GM18520 (cell line): Measurements from ENCODE around the gene C1QL4.

ENCODE experiments used
- ATAC-seq: cut with Tn5 transposase; IDR thresholded peaks from one replicate; pipeline ENCODE4 v1.9.1; 2021; ENCODE audit not compliant: unreplicated experiment

The C1QL4 gene

GRCh38 chr12:49305762-49306510, 31.1 kb downstream of the C1QL4 start:
- ATAC-seq = no peak

DNA sequence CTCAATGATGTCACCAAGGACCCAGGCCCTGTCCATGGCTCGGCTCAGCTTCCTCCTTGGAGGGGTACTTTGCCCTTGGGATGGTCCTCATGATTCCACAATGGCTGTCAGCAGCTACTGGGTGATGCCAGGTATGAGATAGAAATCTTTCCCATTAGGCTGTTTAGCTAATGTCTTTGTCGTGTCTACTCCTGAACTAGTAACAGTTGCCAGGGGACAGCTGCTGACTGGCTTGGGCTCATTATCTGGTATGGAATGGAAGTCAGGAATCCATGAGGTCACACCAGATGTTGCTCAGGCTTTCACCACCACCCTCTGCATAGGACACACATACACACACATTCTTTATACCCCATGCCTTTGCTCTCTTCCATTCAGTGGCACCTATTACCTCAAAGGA, 32.8 kb downstream of the C1QL4 start:
- no peak for ATAC-seq

- no peak for ATAC-seq
Observed at GRCh38 chr12:49301760-49302159, 35.2 kb downstream of the C1QL4 start.

DNA sequence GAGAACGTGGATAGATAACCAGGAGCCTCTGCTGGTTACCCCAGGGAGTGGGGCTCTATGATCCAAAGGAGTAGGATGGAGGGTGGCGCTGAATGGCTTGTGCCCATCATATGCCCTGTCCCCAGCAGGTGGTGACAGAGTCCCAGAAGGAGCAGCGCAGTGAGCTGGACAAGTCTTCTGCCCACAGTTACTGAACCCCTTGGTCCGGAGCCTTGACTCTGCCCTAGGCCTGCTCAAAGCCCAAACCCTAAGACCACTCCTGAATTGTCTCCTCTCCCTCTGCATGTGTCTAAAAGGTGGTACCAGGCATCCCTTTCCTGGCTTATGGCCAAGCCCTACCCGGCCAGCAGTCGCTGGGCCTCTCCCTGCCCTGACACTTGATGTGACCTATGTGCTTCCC, 38.8 kb downstream of the C1QL4 start:
- ATAC-seq = no peak

DNA sequence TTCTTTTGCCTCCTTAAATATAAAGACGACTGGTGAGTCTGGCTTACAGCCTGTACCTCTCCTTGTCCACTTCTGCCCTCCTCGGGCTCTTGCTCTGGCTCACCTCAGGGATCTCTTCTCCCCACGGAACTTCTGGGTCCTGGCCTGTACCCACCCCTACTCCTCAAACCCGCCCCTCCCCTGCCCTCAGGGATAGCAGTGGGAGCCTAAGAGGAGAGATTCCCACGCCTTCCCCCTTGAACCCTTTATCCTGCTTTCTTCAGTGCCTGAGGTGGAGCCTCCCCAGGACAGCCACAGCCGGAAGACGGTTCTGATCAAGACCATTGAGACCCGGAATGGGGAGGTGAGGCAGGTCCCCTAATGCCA, 39.3 kb downstream of the C1QL4 start:
- no peak for ATAC-seq

GRCh38 chr12:49296836-49297694, 39.9 kb downstream of the C1QL4 start:
- ATAC-seq = no peak

GRCh38 chr12:49296034-49296835, 40.8 kb downstream of the C1QL4 start:
- no peak for ATAC-seq

DNA sequence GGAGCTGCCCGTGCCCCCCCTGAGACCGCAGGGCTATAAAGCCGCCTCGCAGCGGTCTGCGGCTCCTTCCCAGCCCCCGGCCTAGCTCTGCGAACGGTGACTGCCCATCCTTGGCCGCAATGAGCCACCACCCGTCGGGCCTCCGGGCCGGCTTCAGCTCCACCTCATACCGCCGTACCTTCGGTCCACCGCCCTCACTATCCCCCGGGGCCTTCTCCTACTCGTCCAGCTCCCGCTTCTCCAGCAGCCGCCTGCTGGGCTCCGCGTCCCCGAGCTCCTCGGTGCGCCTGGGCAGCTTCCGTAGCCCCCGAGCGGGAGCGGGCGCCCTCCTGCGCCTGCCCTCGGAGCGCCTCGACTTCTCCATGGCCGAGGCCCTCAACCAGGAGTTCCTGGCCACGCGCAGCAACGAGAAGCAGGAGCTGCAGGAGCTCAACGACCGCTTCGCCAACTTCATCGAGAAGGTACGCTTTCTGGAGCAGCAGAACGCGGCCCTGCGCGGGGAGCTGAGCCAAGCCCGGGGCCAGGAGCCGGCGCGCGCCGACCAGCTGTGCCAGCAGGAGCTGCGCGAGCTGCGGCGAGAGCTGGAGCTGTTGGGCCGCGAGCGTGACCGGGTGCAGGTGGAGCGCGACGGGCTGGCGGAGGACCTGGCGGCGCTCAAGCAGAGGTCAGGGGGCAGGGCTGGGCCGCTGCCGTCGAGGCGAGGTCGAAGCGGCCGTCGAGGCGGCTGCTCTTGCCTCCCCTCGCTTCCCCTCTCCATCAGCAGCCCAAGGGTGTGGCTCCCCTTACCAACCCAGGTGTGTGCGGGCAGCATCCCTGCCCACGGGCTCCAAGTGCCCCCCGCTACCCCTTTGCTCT, 41.7 kb downstream of the C1QL4 start, which contains the start of gene PRPH:
PRPH (plus strand) TSS at position 66 of the 855 bp plus-strand sequence; CDS start at position 120, 54 bp downstream.
- ATAC-seq = no peak

- ATAC-seq = no peak
Observed at GRCh38 chr12:49294804-49295081, 42.2 kb downstream of the C1QL4 start.

DNA sequence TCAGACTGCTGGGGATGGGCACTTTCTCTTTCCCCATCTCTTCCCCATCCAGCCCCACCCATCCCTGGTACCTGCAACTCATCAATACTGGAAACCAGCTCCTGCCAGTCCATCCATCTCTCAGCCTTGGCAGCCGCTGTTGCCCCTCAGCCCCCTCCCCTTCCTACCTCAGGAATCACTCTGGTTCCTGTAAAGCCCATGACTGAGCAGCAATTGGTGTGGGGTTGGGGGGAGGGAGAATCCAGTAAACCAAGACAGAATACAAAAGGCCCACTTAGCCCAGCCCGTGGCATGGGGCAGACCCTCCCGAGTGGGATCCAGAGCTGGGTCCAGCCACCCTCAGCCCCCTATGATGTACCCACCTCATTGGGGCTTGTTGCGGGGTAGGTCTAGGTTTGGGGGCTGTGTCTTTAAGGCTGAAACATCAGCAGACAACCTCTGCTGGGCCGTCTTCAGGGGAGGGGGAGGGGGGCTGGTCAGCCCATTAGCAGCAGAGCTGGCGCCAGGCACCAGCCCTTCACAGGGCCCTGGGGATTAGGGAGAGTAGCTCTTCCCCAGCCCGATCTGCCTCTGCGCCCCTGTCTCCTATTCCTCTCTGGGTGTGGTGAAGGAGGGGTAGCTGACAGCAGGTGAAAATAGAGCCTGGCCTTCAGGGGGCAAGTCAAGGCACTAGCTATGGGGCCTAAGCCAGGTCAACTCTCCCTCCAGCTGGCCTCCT, 42.7 kb downstream of the C1QL4 start:
- no peak for ATAC-seq

DNA sequence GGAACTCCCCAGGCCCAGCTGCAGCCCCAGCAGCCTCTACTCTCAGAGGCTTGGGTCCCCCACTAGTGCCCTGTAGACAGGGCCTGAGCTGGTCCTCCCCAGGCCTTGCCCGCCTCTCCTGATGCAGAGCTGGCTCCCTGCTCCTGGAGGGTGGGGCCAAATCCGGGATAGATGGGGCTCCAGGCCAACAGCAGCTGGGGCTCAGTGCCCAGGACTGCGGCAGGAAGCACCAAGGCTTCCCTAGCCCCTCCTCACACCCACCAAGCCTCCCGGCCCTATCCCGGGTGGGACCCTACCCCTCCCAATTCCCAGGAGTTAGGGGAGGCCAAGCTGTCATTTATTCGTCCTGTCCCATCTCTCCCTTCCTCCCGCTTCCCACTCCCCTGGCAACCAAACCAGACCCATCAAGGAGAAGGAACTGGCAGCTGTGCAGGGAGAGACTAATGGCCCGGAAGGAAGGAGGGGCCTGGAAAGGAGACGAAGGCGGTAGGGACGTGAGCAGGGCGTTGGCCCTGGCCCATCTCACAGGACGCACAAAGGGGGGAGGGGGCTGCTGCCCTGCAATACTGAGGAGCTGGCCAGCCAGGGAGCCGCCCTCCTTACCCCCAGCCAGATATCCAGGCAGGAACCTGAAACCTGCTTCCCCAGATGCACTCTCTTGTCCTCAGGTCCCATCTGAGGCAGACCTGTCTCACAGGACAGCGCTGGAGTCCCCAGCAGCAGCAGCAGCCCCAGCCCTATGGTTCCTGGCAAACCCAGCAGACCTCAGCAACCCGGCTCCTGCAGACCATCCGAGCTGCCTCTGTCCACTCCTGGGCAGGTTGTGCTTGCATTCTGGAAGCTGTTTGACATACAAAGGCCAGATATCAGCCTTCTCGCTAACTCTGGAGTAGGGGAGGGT, 43.7 kb downstream of the C1QL4 start:
- no peak for ATAC-seq

DNA sequence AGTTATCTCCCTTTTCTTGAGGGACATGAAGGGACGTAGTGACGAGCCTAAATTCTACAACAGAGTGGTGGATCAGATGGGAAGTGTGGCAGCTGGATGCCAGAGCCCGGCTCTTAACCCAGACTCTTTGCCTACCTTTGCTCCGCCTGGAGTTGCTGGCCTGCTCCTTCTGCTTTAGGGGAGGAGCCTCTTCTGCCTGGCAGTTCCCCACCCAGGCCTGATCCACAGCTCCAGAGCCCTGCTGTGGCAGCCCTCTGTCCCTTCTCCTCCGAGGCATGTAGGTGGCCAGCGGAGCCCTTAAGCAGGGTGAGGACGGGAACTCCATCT, 44.3 kb downstream of the C1QL4 start:
- no peak for ATAC-seq

- no peak for ATAC-seq
Observed at GRCh38 chr12:49288922-49289555, 47.9 kb downstream of the C1QL4 start.

- no peak for ATAC-seq
Observed at GRCh38 chr12:49288412-49288853, 48.6 kb downstream of the C1QL4 start.

GRCh38 chr12:49287876-49288275, 49.1 kb downstream of the C1QL4 start:
- no peak for ATAC-seq

DNA sequence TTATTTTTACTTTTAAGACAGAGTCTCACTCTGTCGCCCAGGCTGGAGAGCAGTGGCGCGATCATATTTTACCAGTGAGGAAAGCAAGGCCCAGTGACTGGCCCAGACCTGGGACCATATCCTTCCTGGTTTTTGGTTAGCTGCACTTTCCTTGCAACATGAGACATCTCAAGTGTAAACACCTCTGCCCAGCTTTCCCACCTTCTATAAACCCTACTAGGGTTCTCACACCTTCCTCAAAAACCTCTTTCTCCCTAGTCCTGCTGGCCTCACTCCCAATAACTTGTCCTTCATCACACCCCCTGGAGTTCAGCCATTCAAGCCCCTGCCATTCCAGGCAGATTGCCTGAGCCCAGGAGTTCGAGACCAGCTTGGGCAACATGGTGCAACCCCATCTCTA, 52.3 kb downstream of the C1QL4 start:
- ATAC-seq = no peak

- ATAC-seq = no peak
Observed at GRCh38 chr12:49283541-49284429, 53.2 kb downstream of the C1QL4 start.
